ENCODE measurements around the gene MRPL36.

- no peak for TF ChIP-seq CTCF (IDR thresholded peaks at IDR 0.05; ENCODE audit: low read depth, low read length)
- no peak for TF ChIP-seq EZH2phosphoT487 (IDR thresholded peaks at IDR 0.05; ENCODE audit: low read depth)
These were observed 14.6 kb downstream of the MRPL36 start for GRCh38 chr5:1785062-1785461.

Data from OCI-LY3 (cell line).